ENCODE measurements around the gene LRRC2.

LRRC2 gene

DNA sequence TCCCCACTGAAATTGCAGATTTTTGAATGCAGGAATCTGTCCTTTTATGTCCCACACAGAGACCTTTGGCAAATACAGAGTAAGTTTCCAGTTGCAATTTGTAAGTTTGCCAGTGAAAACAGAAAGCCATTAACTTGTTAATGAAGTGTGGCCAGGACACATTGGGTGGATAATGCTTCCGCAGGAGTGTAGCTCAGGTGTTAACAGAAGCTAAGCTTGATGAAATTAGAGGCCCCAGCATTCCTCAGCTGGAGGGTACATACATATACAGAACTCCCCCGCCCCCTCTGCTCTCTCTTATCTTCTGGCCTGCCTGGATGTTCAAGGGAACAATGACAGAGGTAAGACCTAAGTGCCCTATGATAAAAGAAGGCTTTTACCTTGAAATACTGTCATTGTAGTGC, 8.1 kb upstream of the LRRC2 start:
- no peak for TF ChIP-seq CTCF (IDR thresholded peaks at IDR 0.05; ENCODE audit: low read depth, low read length)
- no peak overlapping the region for H3K4me3 ChIP-seq (ENCODE audit: low read depth, low read length)

DNA sequence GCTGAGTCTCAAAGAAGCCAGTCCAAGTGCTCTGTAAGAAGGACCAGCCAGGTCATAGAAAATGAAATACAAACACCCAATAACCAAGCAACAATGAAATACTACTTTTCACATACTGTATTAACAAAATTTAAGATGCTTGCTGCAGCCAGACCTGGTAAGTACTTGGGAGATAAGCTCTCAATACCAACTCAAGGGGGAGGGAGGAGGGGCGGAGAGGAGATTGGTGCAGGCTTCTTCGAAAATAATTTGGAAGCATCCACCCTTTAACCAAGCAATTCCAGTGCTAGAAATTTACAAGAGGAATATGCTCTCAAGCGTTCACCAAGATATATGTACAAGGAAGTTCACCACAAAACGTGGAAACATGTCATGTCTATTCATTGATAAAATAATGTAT, 7.6 kb upstream of the LRRC2 start:
- no peak for TF ChIP-seq CTCF (IDR thresholded peaks at IDR 0.05; ENCODE audit: low read depth, low read length)
- H3K4me3 ChIP-seq (ENCODE audit: low read depth, low read length): no peak overlapping the region

DNA sequence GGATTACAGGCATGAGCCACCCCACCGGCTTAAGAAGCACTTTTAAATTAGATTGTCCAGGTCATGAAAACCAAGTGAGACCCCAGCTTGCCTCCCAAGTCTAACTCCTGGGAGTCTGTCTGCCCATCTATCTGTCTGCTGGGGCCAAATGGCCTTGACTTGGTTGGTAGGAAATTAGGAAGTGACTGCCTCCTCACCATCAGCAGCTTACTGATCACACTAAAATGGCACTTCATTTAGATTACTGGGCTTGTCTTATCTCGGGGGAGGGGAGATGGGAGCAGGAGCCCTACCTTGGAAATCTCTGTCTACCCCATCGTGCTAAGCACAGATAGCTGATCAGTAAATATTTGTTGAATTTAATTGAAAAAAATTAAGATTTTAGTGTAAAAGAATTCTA, 5.6 kb upstream of the LRRC2 start:
- H3K4me3 ChIP-seq (ENCODE audit: low read depth, low read length): no peak overlapping the region
- no peak for TF ChIP-seq CTCF (IDR thresholded peaks at IDR 0.05; ENCODE audit: low read depth, low read length)

DNA sequence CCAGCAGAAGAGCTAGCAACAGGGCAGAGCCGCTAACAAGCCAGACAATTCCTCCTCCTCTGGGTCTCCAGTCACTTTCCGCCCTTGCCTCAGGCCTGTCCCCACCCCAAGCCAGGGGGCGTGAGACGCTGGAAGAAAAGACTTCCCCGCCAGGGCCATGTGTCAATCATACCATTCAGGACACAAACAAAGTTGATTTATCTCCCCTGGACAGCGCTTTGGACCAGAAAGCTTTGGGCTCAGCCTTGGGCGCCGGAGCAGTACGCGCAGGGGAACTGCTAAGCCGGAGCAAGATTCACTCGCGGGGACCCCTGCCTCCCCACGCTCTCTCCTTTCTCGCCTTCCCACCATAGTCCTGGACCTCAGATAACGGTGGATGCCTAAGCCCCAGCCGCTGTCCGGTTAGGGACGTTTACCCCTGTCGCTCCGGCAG, 479 bp downstream of the LRRC2 start:
- TF ChIP-seq CTCF (IDR thresholded peaks at IDR 0.05; ENCODE audit: low read depth, low read length): no peak

GRCh38 chr3:46565077-46565476, 1.0 kb downstream of the LRRC2 start:
- no peak overlapping the region for H3K4me3 ChIP-seq (ENCODE audit: low read depth, low read length)
- TF ChIP-seq CTCF (IDR thresholded peaks at IDR 0.05; ENCODE audit: low read depth, low read length): no peak

More for the DNA sequence above, 479 bp downstream of the LRRC2 start:
- peak overlapping the region; percentile 64 for H3K4me3 ChIP-seq (ENCODE audit: low read depth, low read length)

DNA sequence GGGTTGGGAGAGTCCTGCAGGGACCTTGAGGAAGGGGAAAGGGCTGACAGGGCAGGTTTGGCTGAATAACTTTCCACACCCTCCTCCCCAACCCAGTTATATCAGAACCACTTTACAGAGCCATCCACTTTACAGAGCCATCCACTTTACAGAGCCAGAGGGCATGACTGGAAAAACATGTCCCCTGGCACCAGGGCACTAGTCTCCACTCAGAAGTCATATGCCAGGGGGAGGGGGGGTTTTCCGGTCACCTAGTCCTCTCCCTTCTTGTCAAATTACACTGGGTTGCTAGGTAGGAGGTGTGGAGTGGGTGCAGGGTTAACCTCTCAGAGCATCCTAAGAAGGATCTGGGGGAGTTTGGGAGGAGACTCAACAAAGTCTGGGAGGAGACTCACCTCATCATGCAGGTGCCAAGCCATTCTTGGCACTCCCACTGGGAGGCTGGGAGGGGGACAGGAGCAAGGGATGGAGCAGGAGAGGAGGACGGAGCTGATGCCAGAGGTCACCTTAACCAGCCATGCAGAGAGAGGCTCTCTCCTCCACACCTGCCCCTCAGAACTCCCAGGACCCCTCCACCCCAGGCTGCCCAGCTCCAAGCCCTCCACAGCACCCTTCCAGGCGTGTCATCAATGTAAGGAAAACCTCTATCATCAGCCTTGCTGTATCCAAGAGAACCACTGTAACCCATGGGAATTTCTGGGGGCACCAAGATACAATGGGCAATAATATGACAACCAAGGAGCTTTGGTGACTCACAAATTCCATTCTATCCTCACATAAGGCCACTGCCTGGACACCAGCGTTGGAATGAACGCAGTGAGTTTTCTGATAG, 1.7 kb downstream of the LRRC2 start:
- TF ChIP-seq CTCF (IDR thresholded peaks at IDR 0.05; ENCODE audit: low read depth, low read length): no peak
- H3K4me3 ChIP-seq (ENCODE audit: low read depth, low read length): no peak overlapping the region

DNA sequence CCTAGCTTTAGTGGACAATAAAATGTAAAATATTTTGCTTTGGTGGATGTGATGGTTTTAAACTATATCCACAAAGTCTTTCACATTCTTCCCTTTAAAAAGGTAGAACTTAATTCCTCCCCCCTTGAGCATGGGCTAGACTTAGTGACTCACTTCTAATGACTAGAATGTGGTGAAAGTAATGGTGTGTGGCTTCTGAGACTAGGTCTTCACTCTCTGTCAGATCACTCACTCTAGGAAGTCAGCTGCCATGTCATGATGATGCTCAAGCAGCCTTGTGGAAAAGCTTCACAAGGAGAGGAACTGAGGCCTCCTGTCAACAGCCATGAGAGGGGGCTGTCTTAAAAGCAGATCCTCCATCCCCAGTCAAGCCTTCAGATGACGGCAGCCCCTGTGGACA, 4.2 kb downstream of the LRRC2 start:
- TF ChIP-seq CTCF (IDR thresholded peaks at IDR 0.05; ENCODE audit: low read depth, low read length): no peak
- H3K4me3 ChIP-seq (ENCODE audit: low read depth, low read length): no peak overlapping the region
